Measurements from ENCODE around the gene SHB. TPM values are rescaled to one million over a fixed set of nuclear protein-coding genes. Genes with fewer than 3 reads are reported as not detected.

The SHB gene
- total RNA-seq, 1 experiment from 2014 or later: 28.7 TPM

- TF ChIP-seq ZBTB33 (IDR thresholded peaks at IDR 0.05; ENCODE audit: extremely low read depth, insufficient replicate concordance, low read length) (no peak), SP1 (IDR thresholded peaks at IDR 0.05; ENCODE audit: low read depth) (no peak), EZH2phosphoT487 (IDR thresholded peaks at IDR 0.05; ENCODE audit: borderline replicate concordance) (no peak), CTCF (IDR thresholded peaks at IDR 0.05 in 2 of 3, conservative IDR thresholded peaks at IDR 0.05 in 1 of 3; ENCODE audit: borderline replicate concordance in 1 of 3, insufficient read depth in 1 of 3, low read depth in 2 of 3, low read length in 2 of 3) (no peak), EGR1 (IDR thresholded peaks at IDR 0.05; ENCODE audit: low read depth) (no peak), ATF3 (IDR thresholded peaks at IDR 0.05) (no peak), CBX3 (IDR thresholded peaks at IDR 0.05; ENCODE audit: low read depth) (no peak), SIN3A (IDR thresholded peaks at IDR 0.05; ENCODE audit: low read depth) (no peak), POLR2A (IDR thresholded peaks at IDR 0.05; ENCODE audit: borderline replicate concordance, extremely low read depth, insufficient read depth, insufficient read length) (no peak)
Measured at GRCh38 chr9:37925006-37925405, 144.0 kb downstream of the SHB start (continued).

GRCh38 chr9:37924538-37924937, 144.5 kb downstream of the SHB start:
- H3K9me3 ChIP-seq (ENCODE audit: control insufficient read depth in 1 of 2, insufficient read depth in 1 of 2, low read depth in 1 of 2, low read length in 2 of 2): no peaks in the 10 kb centered on the region
- H3K27ac ChIP-seq (ENCODE audit: low read depth, low read length): no peak overlapping the region
- CTCF ChIA-PET: interaction anchor here (2.3 kb wide), 1 partner anchor 11 kb away, joined by 10 read pairs; no protein-coding TSS in a partner anchor

More at GRCh38 chr9:37924538-37924937, 144.5 kb downstream of the SHB start:
- Histone ChIP-seq H3K79me2 (ENCODE audit: insufficient read depth, low read length) (peaks cover 10% of the 10 kb centered on the region; the same call in 1 of the 2 replicates), H3K27me3 (ENCODE audit: insufficient read depth, low read length) (no peaks in the 10 kb centered on the region), H3K4me3 (replicated peaks in 1 of 2; ENCODE audit: low read depth in 1 of 2, low read length in 2 of 2) (no peak overlapping the region), H2AFZ (ENCODE audit: low read depth, low read length, poor library complexity, severe bottlenecking) (no peak overlapping the region), H3K4me1 (ENCODE audit: control insufficient read depth in 1 of 2, insufficient read depth in 2 of 2, low read length in 2 of 2) (peaks cover 40 to 50% of the 10 kb centered on the region in 2 experiments), H3K9me2 (ENCODE audit: insufficient read depth) (no peaks in the 10 kb centered on the region), H3K36me3 (ENCODE audit: control insufficient read depth in 1 of 2, insufficient read depth in 2 of 2, low read length in 2 of 2) (peaks cover 4 to 12% of the 10 kb centered on the region in 2 experiments; a peak in 3 of 4 replicates), H3K4me2 (ENCODE audit: low read length) (no peak overlapping the region), H3K9ac (ENCODE audit: low read length) (no peak overlapping the region), H4K20me1 (ENCODE audit: insufficient read depth) (no peaks in the 10 kb centered on the region)
- DNase-seq (ENCODE audit: low read depth, low spot score): no peak
- TF ChIP-seq POLR2A (IDR thresholded peaks at IDR 0.05; ENCODE audit: borderline replicate concordance, extremely low read depth, insufficient read depth, insufficient read length) (no peak), TCF7L2 (IDR thresholded peaks at IDR 0.05; ENCODE audit: borderline replicate concordance, extremely low read depth, insufficient read depth, insufficient read length) (no peak), ZBTB33 (IDR thresholded peaks at IDR 0.05; ENCODE audit: extremely low read depth, insufficient replicate concordance, low read length) (no peak), CTCF (IDR thresholded peaks at IDR 0.05 in 2 of 3, conservative IDR thresholded peaks at IDR 0.05 in 1 of 3; ENCODE audit: borderline replicate concordance in 1 of 3, insufficient read depth in 1 of 3, low read depth in 2 of 3, low read length in 2 of 3) (no peak)
- no peak for ATAC-seq
- POLR2A ChIA-PET: no interaction called here
- intact Hi-C loops (cut with micrococcal nuclease): no loop called here
- RAD21 ChIA-PET (ENCODE audit: low non-redundant PET in 1 of 2, low total read pairs in 2 of 2, uncharacterized antibody in 2 of 2, unreplicated experiment in 2 of 2): no interaction called here
- no TSS peak for BruUV-seq (replicated peaks)
